Neural progenitor cell (in vitro differentiated cells): ENCODE measurements around the gene ZGPAT.

Experiments
- EZH2phosphoT487 ChIP-seq: fragments of 200-600 bp; sonication (generic); IDR thresholded peaks from 2 replicates; pipeline ENCODE4 v1.6.1; 2017; ENCODE audit warnings: antibody characterized with exemption
- TF ChIP-seq, protein P1 (sequence below): fragments of 200-600 bp; sonication (generic); IDR thresholded peaks from 2 replicates; pipeline ENCODE4 v1.5.1; 2017; ENCODE audit warnings: antibody characterized with exemption, mild to moderate bottlenecking

DNA sequence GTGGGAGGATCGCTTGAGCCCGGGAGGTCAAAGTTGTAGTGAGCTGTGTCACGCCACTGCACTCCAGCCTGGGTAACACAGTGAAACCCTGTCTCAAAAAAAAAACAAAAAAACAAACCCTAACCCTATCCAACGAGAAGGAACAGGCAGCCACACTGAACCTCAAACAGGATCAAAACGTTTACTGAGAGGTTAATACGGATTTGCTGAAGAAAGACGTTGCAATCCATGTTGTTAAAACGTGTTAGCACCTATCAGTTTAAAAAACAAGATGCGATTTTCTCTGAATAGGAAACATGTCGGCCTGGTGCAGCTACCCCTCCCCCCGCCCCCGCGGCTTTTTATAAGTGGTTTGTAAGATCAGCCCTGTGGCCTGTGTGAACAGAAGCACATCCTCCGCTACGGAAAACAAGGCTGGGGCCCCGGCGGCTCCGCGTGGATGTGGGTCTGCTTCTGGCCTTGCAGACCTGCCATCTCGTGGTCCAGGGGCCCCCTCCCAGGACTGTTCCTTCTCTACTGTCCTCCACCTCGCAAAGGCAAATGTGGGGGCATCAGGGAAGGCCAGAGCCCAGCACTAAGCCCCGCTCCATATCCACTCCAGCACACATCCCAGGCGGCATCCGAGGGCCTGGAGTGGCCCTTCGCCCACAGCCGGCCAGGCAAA is 43.1 kb downstream of the ZGPAT start:
- TF ChIP-seq, protein P1, sequence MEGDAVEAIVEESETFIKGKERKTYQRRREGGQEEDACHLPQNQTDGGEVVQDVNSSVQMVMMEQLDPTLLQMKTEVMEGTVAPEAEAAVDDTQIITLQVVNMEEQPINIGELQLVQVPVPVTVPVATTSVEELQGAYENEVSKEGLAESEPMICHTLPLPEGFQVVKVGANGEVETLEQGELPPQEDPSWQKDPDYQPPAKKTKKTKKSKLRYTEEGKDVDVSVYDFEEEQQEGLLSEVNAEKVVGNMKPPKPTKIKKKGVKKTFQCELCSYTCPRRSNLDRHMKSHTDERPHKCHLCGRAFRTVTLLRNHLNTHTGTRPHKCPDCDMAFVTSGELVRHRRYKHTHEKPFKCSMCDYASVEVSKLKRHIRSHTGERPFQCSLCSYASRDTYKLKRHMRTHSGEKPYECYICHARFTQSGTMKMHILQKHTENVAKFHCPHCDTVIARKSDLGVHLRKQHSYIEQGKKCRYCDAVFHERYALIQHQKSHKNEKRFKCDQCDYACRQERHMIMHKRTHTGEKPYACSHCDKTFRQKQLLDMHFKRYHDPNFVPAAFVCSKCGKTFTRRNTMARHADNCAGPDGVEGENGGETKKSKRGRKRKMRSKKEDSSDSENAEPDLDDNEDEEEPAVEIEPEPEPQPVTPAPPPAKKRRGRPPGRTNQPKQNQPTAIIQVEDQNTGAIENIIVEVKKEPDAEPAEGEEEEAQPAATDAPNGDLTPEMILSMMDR = no peak
- TF ChIP-seq EZH2phosphoT487 = no peak
